Aorta (tissue), 5 donors: ENCODE results near the gene STK32B. TPM values are rescaled to one million over a fixed set of nuclear protein-coding genes. Genes with fewer than 3 reads are reported as not detected.

Source experiments
- ATAC-seq: fragments of 200-7000 bp; cut with Tn5 transposase; one replicate; pipeline ENCODE4 v1.9.1; 2022; ENCODE audit warnings: moderate library complexity; ENCODE audit not compliant: low FRiP score
- DNase-seq, 2 donors: peaks; one replicate each; pipeline ENCODE4 v3.0.0-alpha.2; 2020
- H3K27ac ChIP-seq, 2 donors: one replicate each; pipeline ENCODE4 v1.5.1; 2013; ENCODE audit warnings: low read length in 2 of 2, mild to moderate bottlenecking in 2 of 2, moderate library complexity in 2 of 2, control low read depth in 1 of 2, inconsistent platforms in 1 of 2, low read depth in 1 of 2
- H3K27me3 ChIP-seq, 2 donors: one replicate each; pipeline ENCODE4 v1.6.1; 2013; ENCODE audit warnings: control low read depth in 1 of 2, low read length in 1 of 2, mild to moderate bottlenecking in 1 of 2, moderate library complexity in 1 of 2; ENCODE audit not compliant: insufficient read depth in 2 of 2, control insufficient read depth in 1 of 2
- H3K36me3 ChIP-seq, 2 donors: one replicate each; pipeline ENCODE4 v1.6.1; 2013; ENCODE audit warnings: control low read depth in 1 of 2, low read length in 1 of 2, mild to moderate bottlenecking in 1 of 2; ENCODE audit not compliant: insufficient read depth in 2 of 2, control insufficient read depth in 1 of 2
- H3K4me1 ChIP-seq, 2 donors: one replicate each; pipeline ENCODE4 v1.6.1; 2013; ENCODE audit warnings: low read length in 2 of 2, control low read depth in 1 of 2, mild to moderate bottlenecking in 1 of 2, moderate library complexity in 1 of 2; ENCODE audit not compliant: insufficient read depth in 2 of 2, control insufficient read depth in 1 of 2
- H3K4me3 ChIP-seq, 2 donors: one replicate each; pipeline ENCODE4 v1.5.1; 2013; ENCODE audit warnings: low read length in 2 of 2, control low read depth in 1 of 2, mild to moderate bottlenecking in 1 of 2
- H3K9me3 ChIP-seq: one replicate; pipeline ENCODE4 v1.6.1; 2013; ENCODE audit warnings: mild to moderate bottlenecking, low read length; ENCODE audit not compliant: control insufficient read depth
- WGBS, 2 donors: extraction: QIAGEN DNeasy Blood & Tissue Kit; methylation state at CpG; one replicate each; pipeline ENCODE4 v1.1.7; 2013; 5-methylcytosine and 5-hydroxymethylcytosine counted together
- intact Hi-C, 2 donors: fragments of 100-400 bp; cut with DNase I; formaldehyde crosslinking; loops; one replicate each; pipeline versions ENCODE4 v1.14.2 to v1.15.0; 2022
- polyA plus RNA-seq, 2 donors: library from polyadenylated mRNA; stranded (reverse); fragments of 200-250 nt; gene quantifications; one replicate each; pipeline ENCODE4 v1.2.3, GENCODE V29; 2013
- total RNA-seq, 2 donors: library from RNA; stranded (reverse); fragmentation: NEBNext Ultra II Directional; extraction: Animal tissue kit (Norgen Biotek cat#: 25700); gene quantifications; one replicate each; pipeline ENCODE4 v1.2.1, GENCODE V29; 2021
- donor health status: healthy with polysubstance abuse.
- donor health status: Bipolar disorder and iron deficiency.
- donor health status: DM: no; HTN: no; CAD: no.
- donor health status: DM: no; HTN: no; CAD: no.
- donor health status: DM: yes; HTN: yes; CAD: no.

The STK32B gene
- total and polyA plus RNA-seq, 4 donors = 0.63 to 4.1 (median 1.9) TPM

DNA sequence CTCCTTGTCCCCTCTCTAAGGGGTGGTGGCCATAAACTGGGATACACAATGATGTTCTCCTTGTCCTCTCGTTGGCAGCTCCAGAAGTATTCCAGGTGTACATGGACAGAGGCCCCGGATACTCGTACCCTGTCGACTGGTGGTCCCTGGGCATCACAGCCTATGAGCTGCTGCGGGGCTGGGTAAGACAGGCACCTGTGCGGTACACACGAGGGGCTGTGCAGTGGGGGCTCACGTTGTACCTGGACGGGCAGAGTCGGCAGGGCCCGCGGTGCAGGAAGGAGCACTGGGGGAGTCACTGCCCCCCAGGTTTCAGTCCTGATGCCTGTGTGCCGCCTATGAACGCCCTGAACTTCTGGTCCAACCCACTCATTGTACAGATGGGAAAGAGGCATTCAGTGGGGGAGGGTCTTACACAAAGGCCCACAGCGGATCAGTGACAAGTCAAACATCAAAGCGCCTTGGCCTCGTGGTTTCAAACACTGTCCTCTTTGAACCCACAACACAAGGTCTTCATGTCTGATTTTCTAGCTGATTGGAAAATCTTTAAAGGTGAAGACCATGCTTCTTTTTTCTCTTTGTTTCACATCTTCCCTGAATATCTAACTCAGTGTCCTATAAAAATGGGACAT lies 395.4 kb downstream of the STK32B start:
- Histone ChIP-seq H3K9me3 (peaks cover 2% of the 10 kb centered on the region), H3K4me1 (no peaks in the 10 kb centered on the region), H3K4me3 (no peak overlapping the region), H3K27ac (no peak overlapping the region), H3K36me3 (no peaks in the 10 kb centered on the region), H3K27me3 (no peaks in the 10 kb centered on the region)
- DNase-seq (peak in 1 of 2 donors; percentile 65), ATAC-seq (peak; percentile 29)
- intact Hi-C loops = no loop called here
- 89 to 91% methylated on average over 17 of the region's 17 CpGs for WGBS, 2 donors

DNA sequence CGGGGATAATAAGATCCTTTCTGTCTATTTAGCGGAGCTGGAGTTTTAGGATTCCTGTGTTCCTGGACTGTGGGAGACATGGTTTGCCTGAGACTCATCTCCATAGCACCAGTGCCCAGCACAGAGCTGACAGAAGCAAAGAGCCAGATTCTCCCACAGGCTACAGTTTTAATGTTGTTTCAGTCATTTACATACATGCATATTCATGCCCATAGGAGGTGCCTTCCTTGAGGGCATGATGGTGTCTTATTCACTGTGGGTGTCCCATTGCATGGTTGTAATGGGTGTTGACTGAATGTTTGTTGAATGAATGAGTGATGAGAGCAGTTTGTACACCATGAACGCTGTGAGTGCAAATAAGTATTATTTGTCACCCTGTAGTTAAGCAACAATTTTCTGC lies 396.5 kb downstream of the STK32B start:
- Histone ChIP-seq H3K4me3 (no peak overlapping the region), H3K4me1 (no peaks in the 10 kb centered on the region), H3K36me3 (no peaks in the 10 kb centered on the region), H3K9me3 (peaks cover 2% of the 10 kb centered on the region), H3K27ac (no peak overlapping the region), H3K27me3 (no peaks in the 10 kb centered on the region)
- ATAC-seq = no peak
- DNase-seq = no peak
- intact Hi-C loops = no loop called here
- WGBS, 2 donors = 89 to 94% methylated on average over 3 of the region's 3 CpGs

- DNase-seq = no peak
Observed at GRCh38 chr4:5448221-5448620, 396.9 kb downstream of the STK32B start.

GRCh38 chr4:5451243-5451642 lies 400.0 kb downstream of the STK32B start:
- no peaks in the 10 kb centered on the region for H3K36me3 ChIP-seq
- H3K27me3 ChIP-seq = no peaks in the 10 kb centered on the region
- DNase-seq (no peak), ATAC-seq (no peak)
- H3K27ac ChIP-seq = no peak overlapping the region
- 91 to 92% methylated on average over 4 of the region's 4 CpGs for WGBS, 2 donors
- H3K9me3 ChIP-seq = peaks cover 2% of the 10 kb centered on the region
- H3K4me1 ChIP-seq = no peaks in the 10 kb centered on the region
- H3K4me3 ChIP-seq = no peak overlapping the region
- intact Hi-C loops = no loop called here

More at GRCh38 chr4:5448221-5448620, 396.9 kb downstream of the STK32B start:
- Histone ChIP-seq H3K27me3 (no peaks in the 10 kb centered on the region), H3K4me3 (no peak overlapping the region), H3K9me3 (peaks cover 2% of the 10 kb centered on the region), H3K4me1 (no peaks in the 10 kb centered on the region), H3K36me3 (no peaks in the 10 kb centered on the region), H3K27ac (no peak overlapping the region)
- no peak for ATAC-seq
- intact Hi-C loops = no loop called here
- WGBS, 2 donors = 49 to 50% methylated on average over 10 of the region's 10 CpGs

- intact Hi-C loops = no loop called here
- WGBS, 2 donors = 86 to 87% methylated on average over 7 of the region's 7 CpGs
- Histone ChIP-seq H3K36me3 (no peaks in the 10 kb centered on the region), H3K9me3 (no peaks in the 10 kb centered on the region), H3K27ac (no peak overlapping the region), H3K27me3 (no peaks in the 10 kb centered on the region), H3K4me3 (no peak overlapping the region), H3K4me1 (no peaks in the 10 kb centered on the region)
- ATAC-seq (no peak), DNase-seq (no peak)
Observed at GRCh38 chr4:5452156-5452555, 400.9 kb downstream of the STK32B start.

GRCh38 chr4:5455003-5455585 lies 403.8 kb downstream of the STK32B start:
- Histone ChIP-seq H3K9me3 (no peaks in the 10 kb centered on the region), H3K36me3 (no peaks in the 10 kb centered on the region), H3K27me3 (no peaks in the 10 kb centered on the region), H3K4me1 (no peaks in the 10 kb centered on the region), H3K27ac (no peak overlapping the region), H3K4me3 (no peak overlapping the region)
- WGBS, 2 donors = 93% methylated on average over 14 of the region's 14 CpGs
- DNase-seq (no peak), ATAC-seq (no peak)
- intact Hi-C loops = no loop called here

GRCh38 chr4:5456296-5456845 lies 405.1 kb downstream of the STK32B start:
- no peak overlapping the region for H3K27ac ChIP-seq
- H3K36me3 ChIP-seq = no peaks in the 10 kb centered on the region
- no peaks in the 10 kb centered on the region for H3K27me3 ChIP-seq
- no peaks in the 10 kb centered on the region for H3K9me3 ChIP-seq
- H3K4me1 ChIP-seq = no peaks in the 10 kb centered on the region
- no peak overlapping the region for H3K4me3 ChIP-seq
- intact Hi-C loops = no loop called here
- no peak for ATAC-seq
- no peak for DNase-seq
- 92 to 93% methylated on average over 17 of the region's 17 CpGs for WGBS, 2 donors

DNA sequence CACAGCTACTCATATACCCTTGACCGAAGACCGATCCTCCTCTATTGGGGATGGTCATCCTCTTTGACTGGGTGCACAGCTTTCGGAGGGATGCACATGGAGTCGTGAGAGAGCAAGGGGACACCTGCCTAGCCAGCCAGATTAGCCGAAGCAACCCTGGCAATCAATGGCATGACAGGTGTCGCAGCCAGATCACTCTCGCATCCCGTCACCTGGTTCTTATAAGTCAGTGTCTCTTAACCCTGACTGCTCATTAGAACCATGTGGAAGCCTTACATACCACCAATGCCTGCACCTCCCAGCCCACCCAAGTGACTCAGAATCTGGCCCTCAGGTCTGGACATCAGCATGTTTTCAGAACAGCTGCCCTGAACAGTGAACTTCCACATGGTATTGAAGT lies 407.4 kb downstream of the STK32B start:
- Histone ChIP-seq H3K4me1 (no peaks in the 10 kb centered on the region), H3K27ac (no peak overlapping the region), H3K4me3 (no peak overlapping the region), H3K36me3 (no peaks in the 10 kb centered on the region), H3K27me3 (no peaks in the 10 kb centered on the region), H3K9me3 (no peaks in the 10 kb centered on the region)
- intact Hi-C loops = no loop called here
- 94 to 97% methylated on average over 8 of the region's 8 CpGs for WGBS, 2 donors
- no peak for ATAC-seq
- no peak for DNase-seq

- DNase-seq (no peak), ATAC-seq (no peak)
- no peaks in the 10 kb centered on the region for H3K9me3 ChIP-seq
- H3K4me1 ChIP-seq = no peaks in the 10 kb centered on the region
- whole genome bisulfite sequencing, 2 donors = 79 to 81% methylated on average over 3 of the region's 3 CpGs
- H3K27ac ChIP-seq = no peak overlapping the region
- H3K27me3 ChIP-seq = no peaks in the 10 kb centered on the region
- no peak overlapping the region for H3K4me3 ChIP-seq
- intact Hi-C loops = no loop called here
- no peaks in the 10 kb centered on the region for H3K36me3 ChIP-seq
Observed at GRCh38 chr4:5459236-5459635, 408.0 kb downstream of the STK32B start.
